AG09319 (cell line): ENCODE results near the gene STRADA.
"Not testable (repeated sequence)": the region's sequence is repeated elsewhere in the genome, so short reads cannot be mapped to it uniquely, and the experiment has no call there.

ENCODE experiments used
- DNase-seq: peaks from one replicate; pipeline ENCODE4 v3.0.0-alpha.2; 2010; ENCODE audit warnings: low read depth; ENCODE audit errors: extremely low read depth
- CTCF ChIP-seq: IDR thresholded peaks from 2 replicates; pipeline ENCODE4 v1.5.1; 2011; ENCODE audit warnings: low read depth, mild to moderate bottlenecking, inconsistent platforms, low read length, moderate library complexity

Gene STRADA

GRCh38 chr17:63753215-63753614, 11.6 kb upstream of the STRADA start:
- DNase-seq, result no peak
- TF ChIP-seq CTCF, result no peak

- no peak for DNase-seq
- TF ChIP-seq CTCF, result no peak
Observed at GRCh38 chr17:63752707-63753106, 11.1 kb upstream of the STRADA start.

GRCh38 chr17:63751806-63752205, 10.2 kb upstream of the STRADA start:
- no peak for TF ChIP-seq CTCF
- DNase-seq, result no peak

GRCh38 chr17:63741143-63741407, 524 bp downstream of the STRADA start:
- TF ChIP-seq CTCF, result no peak
- no peak for DNase-seq

GRCh38 chr17:63740464-63741142, 996 bp downstream of the STRADA start:
- DNase-seq, result no peak
- no peak for TF ChIP-seq CTCF

- no peak for TF ChIP-seq CTCF
- DNase-seq, result no peak
Observed at GRCh38 chr17:63735691-63736090, 5.9 kb downstream of the STRADA start.

- TF ChIP-seq CTCF, result no peak
- no peak for DNase-seq
Observed at GRCh38 chr17:63722403-63722802, 19.2 kb downstream of the STRADA start.

- DNase-seq, result not testable (repeated sequence)
Observed at GRCh38 chr17:63720194-63720593, 21.4 kb downstream of the STRADA start.
